HG03378 (cell line): ENCODE results near the gene ZFP14.
A peak's percentile ranks its signal among the peaks of the same experiment; 100 is the strongest.

Experiments used
- ATAC-seq: cut with Tn5 transposase; IDR thresholded peaks from one replicate; pipeline ENCODE4 v1.9.1; 2021; ENCODE audit warnings: mild to moderate bottlenecking, moderate library complexity; ENCODE audit not compliant: unreplicated experiment

ZFP14 gene

GRCh38 chr19:36378625-36379509, at the start of gene ZFP14:
TSS of gene ZFP14 (minus strand) at chr19:36379201. CDS start at chr19:36367892, 11,309 bp downstream.
- ATAC-seq: peak; percentile 90

DNA sequence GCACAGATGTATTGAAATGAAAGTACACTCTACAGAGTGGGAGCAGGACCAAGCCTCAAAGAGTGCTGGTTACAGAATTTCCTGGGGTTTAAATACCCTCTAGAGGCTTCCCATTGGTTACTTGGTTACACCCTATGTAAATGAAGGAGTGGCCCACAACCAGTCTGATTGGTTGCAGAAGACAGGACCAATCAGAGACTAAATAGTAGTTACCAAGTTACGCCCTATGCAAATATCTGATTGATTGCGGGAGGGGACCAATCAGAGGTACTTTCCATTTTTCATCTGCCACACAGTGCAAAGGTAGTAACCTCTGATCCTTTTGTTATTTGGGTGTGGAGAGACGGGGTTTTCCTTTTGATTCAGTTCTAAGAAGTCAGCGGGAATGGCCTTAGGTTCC, 44.9 kb upstream of the ZFP14 start:
- no peak for ATAC-seq

DNA sequence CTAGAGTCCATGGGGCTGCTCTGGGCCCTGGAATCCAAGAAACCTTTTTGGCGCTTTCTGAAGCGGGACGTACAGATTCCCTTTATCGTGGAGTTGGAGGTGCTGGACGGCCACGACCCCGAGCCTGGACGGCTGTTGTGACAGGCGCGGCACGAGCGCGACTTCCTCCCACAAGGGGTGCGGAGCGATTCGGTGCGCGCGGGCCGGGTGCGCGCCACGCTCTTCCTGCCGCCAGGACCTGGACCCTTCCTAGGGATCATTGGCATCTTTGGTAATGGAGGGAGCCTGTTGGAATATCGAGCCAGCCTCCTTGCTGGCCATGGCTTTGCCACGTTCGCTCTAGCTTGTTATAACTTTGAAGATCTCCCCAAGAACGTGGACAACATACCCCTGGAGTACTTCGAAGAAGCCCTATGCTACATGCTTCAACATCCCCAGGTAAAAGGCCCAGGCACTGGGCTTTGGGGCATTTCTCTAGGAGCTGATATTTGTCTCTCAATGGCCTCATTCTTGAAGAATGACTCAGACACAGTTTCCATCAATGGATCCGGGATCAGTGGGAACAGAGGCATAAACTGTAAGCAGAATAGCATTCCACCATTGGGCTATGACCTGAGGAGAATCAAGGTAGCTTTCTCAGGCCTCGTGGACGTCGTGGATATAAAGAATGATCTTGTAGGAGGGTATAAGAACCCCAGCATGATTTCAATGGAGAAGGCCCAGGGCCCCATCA, 42.9 kb upstream of the ZFP14 start:
- no peak for ATAC-seq

DNA sequence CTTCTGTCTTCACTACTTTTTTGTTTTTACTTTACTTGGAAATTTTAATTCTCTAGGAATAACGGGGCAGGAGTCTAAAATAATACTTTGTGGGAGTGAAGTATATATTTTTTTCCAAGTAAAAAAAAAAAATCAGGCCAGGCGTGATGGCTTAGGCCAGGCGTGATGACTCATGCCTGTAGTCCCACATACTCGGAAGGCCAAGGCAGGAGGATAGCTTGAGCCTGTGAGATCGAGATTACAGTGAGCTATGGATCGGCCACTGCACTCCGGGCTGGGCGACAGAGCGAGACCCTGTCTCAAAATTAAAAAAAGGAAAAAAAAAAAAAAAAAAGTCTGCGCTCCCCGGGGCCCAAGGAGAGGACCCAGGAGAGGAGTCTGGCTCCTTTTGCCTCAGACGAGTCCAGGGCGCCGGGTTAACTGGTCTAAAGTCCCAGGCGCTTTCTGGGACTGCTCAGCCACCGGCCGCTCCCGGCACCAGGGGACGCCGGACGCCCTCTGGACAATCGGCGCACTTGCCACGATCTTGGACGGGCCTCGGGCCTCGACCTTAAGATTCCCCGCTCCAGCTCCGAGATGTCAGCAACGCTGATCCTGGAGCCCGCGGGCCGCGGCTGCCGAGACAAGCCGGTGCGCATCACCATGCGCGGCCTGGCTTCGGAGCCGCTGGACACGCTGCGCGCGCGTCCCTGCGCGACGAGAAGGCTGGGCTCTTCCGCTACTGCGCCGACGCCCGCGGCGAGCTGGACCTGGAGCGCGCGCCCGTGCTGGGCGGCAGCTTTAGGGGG, 42.2 kb upstream of the ZFP14 start:
- no peak for ATAC-seq

DNA sequence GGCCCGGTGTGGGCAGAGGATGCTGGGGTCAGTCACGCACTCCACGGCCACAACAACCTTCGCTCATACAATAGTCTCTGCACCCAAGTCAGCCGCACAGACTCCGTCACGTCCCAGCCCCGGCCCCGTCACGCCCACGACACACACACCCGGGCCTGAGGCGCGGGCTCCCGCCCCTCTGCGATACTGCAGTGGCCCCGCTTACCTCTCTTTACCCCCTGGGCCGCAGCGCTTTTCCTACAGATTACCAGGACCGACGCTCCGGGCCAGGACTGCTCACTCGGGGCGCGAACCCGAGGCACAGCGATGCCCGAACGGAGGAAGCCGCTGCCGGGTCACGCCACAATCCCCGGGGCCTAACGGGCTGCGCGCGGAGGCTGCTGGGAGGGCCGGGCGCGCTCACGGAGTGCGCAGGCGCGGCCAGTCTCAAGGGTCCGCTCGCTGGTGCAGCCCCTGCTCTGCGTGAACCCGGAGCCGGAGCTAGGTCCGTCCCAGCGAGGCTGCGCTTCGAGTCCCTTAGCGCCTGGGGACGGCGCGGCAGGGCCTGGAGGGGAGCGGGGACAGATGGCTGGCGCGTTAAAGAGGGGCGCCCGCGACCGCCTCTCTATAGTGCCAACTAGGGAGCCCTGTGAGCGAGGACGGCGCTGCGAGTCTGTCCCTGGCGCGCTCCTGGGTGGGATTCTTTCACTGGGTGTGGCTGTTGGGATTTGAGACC, 39.4 kb upstream of the ZFP14 start, which contains the start of gene ZFP82:
Gene ZFP82 (minus strand): TSS at position 358 of the 715 bp plus-strand sequence. CDS start 8,855 bp downstream, outside the sequence.
- peak; percentile 53 for ATAC-seq

- no peak for ATAC-seq
Observed at GRCh38 chr19:36417752-36418286, 38.8 kb upstream of the ZFP14 start.

DNA sequence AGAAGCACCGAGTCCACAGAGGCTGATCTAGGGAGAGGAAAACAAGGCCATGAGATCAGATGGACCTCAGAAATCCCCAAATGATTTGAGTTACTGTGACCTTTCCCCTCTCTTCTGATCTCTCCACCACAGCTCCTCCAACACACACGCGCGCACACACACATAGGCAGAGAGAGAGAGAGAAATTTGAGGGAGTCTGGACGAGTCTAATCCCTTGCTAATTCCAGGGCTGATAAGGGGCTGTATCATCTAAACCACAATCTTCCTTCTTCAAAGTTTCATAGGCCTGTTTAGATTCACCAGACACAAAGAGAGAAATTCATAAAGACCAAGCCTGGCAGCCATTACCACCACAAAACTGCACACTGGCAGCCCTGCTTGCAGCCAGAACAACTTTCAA, 30.8 kb upstream of the ZFP14 start:
- no peak for ATAC-seq

- no peak for ATAC-seq
Observed at GRCh38 chr19:36408101-36408500, 29.1 kb upstream of the ZFP14 start.

DNA sequence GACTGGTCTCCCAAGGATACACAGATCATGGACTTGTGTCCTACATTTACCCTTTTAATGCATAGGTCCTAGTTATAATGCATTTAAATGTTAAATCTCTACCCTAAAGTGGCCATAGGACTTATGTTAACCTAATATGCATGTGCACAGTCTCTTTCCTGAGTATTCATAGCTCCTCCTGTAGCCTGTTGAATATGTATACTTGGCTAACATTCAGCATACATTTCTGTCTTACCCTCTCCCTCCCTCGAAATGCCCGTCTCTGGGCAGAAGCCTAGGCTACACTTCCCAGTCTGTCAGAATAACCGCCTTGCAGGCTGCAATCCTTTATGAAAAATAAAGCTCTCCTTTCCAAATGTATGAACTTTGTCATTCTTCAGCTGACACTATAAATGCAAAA, 25.5 kb upstream of the ZFP14 start:
- no peak for ATAC-seq

- ATAC-seq: no peak
Observed at GRCh38 chr19:36401475-36401874, 22.5 kb upstream of the ZFP14 start.

DNA sequence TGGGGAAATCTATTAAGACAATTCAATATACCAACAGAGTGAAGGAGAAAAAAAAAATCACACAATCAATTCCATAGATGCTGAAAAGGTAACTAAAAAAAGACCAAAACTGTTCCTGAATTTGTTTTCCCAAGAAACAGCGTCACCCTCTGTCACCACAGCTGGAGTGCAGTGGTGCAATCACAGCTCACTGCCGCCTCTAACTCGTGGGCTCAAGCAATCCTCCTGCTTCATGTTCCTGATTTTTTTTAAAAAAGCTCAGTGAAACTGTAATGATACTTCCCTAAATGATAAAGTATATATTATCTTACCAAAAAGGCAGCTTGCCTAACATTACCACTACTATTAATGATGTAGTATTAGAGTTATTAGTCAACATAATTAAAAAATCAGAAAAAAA, 19.6 kb upstream of the ZFP14 start:
- ATAC-seq: no peak

- ATAC-seq: no peak
Observed at GRCh38 chr19:36392916-36393673, 14.1 kb upstream of the ZFP14 start.

- no peak for ATAC-seq
Observed at GRCh38 chr19:36379510-36379819, 464 bp upstream of the ZFP14 start.

DNA sequence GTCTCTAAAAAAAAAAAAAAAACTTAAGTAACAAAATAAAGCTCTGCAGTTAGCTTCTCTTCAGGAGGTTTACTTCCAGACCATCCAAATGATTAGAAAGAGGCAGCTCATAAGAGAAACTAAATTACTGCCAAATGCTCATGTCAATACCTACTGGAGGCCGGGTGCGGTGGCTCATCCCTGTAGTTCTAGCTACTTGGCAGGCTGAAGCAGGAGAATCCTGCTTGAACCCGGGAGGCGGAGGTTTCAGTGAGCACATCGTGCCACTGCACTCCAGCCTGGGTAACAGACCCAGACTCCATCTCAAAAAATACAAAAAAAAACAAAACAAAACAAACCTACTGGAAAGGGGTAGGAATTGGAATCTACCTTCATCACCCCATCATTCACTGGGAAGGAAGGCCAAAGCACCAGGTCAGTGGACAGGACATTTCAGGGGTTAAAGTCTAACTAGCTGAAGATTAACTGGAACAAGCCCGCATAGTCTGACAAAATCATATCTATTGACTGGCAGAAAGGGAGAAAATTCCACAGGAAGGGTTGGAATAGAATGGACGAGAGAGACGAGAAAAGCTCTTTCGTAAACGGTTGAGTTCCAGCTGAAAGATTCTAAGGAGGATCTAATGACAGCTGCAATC, 1.3 kb downstream of the ZFP14 start:
- ATAC-seq: no peak

DNA sequence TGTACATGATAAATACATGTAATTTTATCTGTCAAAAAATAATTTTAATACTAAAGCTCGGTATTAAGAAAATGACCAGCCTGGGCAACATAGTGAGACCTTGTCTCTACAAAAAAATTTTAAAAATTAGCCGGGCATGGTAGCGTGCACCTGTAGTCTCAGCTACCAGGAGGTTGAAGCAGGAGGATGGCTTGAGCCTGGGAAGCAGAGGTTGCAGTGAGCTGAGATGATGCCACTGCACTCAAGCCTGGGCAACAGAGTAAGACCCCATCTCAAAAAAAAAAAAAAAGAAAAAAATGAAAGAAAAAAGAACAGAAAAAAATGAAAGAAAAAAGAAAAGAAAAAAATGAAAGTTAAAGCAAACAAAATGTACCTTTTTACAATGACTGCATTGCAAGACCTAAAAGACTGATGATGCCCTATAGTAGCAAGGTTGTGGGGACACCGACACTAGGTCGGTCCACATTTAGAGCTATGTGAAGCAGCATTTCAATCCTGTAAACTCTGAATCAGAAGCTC, 5.3 kb downstream of the ZFP14 start:
- no peak for ATAC-seq

DNA sequence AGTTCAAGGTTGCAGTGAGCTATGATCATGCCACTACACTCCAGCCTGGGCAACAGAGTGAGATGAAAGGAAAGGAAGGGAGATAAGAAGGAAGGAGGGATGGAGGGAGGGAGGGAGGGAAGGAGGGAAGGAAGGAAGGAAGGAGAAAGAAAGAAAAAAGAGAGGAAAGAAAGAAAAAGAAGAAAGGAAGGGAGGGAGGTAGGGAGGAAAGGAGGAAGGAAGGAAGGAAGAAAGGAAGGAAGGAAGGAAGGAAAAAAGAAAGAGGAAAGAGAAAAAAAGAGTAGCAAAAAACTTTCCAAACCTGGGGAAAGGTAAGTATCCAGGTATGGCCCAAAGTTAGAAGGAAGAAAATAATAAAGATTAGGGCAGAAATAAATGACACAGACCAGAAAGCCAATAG, 7.1 kb downstream of the ZFP14 start:
- no peak for ATAC-seq

DNA sequence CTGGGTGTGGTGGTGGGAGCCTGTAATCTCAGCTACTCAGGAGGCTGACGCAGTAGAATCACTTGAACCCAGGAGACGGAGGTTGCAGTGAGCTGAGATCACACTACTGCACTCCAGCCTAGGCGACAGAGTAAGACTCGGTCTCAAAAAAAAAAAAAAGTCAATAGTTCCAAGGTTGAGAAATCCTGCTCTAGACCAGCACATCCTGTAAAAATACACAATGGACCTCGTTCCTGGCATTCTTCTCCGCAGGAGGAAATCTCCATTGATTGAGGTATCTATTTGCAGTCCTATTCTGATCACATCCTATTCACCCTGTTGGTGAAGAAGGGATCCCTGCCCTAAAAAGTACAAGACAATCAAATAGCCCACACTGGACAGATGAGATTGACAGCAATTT, 15.2 kb downstream of the ZFP14 start:
- ATAC-seq: no peak

DNA sequence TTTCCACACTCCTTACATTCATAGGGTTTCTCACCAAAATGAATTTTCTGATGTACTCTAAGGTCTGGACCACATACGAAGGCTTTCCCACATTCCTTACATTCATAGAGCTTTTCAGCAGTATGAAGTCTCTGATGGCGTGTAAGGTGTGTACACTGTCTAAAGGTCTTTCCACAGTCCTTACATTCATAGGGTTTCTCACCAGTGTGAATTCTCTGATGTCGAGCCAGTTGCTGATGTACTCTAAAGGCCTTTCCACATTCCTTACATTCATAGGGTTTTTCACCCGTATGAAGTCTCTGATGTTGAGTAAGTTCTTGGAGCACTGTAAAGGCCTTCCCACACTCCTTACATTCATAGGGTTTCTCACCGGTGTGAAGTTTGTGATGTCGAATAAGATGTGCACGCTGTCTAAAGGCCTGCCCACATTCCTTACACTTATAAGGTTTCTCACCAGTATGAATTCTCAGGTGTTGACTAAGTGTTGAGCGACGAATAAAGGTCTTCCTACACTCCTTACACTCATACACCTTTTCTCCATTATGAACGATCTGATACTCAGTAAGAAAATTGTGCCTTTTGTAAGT, 38.1 kb downstream of the ZFP14 start:
- ATAC-seq: no peak
